ENCODE results near the gene ADNP.
A peak's percentile ranks its signal among the peaks of the same experiment; 100 is the strongest.
"Not testable (repeated sequence)": the region's sequence is repeated elsewhere in the genome, so short reads cannot be mapped to it uniquely, and the experiment has no call there.

Gene ADNP

DNA sequence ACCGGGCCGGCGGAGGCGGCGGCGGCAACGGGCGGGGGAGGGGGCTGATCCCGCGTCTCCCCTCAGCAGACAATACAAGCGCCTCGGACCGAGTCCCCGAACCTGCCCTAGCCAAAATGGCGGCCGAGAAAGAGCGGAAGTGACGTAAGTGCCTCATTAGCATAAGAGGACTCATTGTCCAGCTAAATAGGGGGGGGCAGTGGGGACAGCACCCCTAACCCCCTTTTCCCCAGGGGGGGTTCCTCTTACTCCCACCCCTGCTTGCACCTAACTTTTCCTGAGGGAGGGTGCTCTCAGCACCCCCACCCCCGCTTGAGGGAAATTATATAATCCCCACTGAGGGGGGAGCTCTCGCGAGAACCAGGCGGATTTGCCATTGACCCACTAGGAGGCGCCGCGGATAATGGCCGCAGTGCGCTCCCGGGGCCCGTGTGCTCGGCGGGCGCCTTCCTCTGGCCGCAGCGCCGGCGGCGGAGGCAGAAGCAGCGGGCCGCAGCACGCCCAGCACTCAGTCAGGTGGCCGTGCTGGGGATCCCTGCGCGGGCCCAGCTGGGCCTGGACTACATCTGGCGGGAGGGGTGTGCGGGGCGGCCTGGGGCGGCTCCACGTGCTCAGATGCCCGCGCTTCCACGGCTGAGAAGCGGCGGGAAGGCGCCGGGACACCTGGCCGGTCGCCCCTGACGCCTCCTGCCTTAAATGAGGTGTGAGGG lies at the start of gene ADNP:
Gene ADNP (minus strand): TSS at position 132 of the 710 bp plus-strand sequence. CDS start 27,441 bp downstream, outside the sequence.
- peak; percentile 94 for DNase-seq

DNA sequence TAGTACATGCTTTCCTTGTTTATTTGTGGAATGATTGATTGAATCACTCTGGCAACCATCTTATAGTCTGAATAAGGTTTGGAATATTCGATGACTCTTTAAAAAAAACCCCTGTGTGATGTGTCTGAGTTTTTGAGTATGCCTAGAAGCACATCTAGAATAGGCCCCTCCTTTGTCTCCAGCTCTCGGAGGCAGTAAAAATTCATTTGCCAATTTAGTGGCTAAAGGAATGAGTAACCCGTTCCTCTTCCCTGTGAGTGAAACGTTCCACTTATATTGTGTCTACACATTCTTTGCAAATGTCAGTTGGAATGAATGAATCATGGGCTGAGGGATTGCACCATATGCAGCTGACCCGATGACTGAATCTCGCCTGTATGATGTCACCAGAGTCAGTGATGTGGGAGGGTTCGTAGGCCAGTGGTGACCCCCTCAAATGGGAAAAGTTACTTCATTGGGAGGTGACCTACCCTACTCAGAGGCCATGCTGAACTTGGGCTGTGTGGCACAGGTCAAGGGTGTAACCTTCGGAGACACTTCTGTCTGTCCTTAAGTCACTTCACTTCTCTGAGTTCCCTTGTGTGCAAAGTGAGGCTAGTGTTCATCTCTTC lies 48.9 kb upstream of the ADNP start:
- peak; percentile 80 for DNase-seq

DNA sequence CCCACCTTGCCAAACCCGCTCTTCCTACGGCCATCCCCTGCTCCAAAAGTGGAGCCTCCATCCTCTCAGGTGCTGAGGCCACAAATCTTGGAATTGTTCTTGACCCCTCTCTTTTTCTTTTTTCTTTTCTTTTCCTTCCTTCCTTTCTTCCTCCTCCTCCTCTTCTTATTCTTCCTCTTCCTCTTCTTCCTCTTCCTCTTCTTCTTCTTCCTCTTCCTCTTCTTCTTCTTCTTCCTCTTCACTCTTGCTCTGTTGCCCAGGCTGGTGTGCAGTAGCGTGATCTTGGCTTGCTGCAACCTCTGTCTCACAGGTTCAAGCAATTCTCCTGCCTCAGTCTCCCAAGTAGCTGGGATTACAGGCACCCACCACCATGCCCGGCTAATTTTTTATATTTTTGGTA lies 47.3 kb upstream of the ADNP start:
- not testable (repeated sequence) for DNase-seq

DNA sequence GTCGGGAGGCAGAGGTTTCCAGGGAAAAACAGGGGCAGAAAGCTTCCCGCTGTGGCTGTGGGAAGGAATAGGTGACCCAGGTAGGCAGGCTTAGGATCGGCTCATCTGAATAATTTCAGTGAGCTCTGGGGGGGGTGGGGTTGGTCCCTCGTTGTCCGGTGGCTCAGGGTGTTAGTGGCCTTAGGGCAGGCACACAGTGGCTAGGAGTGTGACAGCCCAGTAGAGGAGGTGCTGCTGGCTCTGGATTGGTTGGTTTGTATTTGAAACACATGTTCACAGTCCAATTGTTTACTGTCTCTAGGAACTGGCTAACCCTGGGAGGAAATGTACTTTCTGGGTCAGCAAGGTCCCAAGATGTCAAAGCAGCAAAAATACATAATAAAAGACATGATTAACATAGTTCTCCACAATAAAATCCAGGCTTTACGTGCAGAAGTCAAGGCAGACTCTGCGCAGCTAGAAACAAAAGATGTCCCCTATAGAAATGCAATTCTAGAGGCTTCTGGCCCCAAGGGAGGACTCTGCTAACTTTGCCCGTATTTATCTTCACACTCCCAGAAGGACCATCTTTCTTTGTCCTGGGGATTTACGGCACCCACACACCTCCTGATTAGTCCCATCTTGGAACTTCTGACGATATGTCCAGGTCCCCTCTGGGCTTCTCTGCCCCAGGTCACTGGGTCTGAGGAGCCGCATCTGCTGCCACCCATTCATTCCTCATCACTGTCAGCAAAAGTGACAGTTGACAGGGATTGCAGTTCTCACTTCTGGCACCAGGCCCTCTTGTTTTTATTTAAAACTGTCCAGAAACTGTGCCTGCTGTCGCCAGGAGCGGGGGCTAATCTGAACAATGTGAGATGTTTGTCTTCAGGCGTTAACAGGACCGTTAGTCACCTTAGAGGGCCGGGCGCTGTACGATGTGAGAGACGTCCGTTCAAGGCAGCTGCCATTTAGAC lies 46.1 kb upstream of the ADNP start:
- DNase-seq: no peak

DNA sequence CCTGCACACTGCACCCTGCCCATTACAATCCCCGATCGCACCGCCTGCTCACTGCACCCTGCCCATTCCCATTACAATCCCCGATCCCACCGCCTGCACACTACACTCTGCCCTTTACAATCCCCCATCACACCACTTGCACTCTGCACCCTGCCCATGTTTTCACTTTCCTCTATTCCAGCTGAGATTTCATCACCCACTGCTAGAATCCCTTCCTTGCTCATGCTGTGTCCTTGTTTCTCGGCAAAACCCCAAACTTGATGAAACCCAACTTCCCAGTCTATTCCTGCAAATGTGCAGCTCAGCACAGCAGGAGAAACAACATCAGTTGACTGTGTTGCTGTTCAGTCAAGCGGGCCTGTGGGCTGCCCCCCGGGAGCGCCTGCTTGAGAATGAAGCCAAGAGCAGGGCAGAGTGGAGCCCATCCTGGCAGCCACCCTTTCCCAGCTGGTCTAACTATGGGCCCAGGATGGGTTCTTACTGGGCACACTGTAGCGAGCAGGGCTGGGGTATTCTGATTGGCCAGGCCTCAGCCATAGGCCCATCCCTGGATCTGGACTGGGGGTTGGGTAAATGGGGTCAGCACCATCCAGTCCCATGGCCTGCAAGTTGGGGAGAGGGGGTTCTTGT lies 44.6 kb upstream of the ADNP start:
- DNase-seq: no peak

DNA sequence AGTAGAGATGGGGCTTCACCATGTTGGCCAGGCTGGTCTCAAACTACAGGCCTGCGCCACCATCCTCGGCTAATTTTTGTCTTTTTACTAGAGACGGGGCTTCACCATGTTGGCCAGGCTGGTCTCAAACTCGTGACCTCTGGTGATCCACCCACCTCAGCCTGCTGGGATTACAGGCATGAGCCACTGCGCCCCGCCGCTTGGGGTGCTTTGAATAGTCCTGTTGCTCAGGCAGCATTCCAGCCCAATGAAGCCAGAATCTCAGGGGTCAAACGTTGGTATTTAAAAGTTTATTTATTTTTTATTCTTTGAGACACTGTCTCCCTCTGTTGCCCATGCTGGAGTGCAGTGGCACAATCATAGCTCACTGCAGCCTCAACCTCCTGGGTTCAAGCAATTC lies 38.7 kb upstream of the ADNP start:
- DNase-seq: no peak

DNA sequence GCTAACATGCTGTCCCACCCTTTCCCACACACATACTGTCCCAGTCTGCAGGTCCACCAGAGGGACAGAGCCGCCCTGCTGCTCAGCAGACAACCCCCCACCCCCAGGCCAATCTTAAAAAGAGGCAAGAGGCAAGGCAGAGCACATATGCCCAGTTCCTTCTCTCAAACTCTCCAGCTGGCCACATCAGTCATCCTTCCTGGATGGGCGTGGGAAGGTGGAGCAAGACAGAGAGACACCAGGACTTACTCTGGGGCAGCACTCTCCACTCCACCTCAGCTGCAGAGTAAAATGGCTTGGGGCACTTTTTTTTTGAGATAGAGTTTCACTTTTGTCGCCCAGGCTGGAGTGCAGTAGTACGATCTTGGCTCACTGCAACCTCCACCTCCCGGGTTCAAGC lies 38.2 kb upstream of the ADNP start:
- no peak for DNase-seq

DNA sequence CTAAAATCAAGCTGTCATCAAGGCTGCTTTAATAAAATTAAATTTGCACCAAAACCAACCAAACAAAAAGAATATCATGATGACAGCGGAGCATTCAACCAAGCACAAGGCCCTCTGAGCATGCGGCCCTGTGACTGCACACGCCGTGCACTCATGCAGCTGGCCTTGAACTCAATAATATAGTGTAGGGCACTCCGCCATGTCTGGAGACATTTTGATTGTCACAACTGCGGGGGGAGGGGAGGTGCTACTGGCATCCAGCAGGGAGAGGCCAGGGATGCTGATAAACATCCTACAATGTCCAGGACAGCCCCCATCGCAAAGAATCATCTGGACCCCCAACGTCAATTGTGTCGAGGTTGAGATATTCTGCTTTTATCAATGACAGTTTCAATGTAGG lies 37.1 kb upstream of the ADNP start:
- no peak for DNase-seq

DNA sequence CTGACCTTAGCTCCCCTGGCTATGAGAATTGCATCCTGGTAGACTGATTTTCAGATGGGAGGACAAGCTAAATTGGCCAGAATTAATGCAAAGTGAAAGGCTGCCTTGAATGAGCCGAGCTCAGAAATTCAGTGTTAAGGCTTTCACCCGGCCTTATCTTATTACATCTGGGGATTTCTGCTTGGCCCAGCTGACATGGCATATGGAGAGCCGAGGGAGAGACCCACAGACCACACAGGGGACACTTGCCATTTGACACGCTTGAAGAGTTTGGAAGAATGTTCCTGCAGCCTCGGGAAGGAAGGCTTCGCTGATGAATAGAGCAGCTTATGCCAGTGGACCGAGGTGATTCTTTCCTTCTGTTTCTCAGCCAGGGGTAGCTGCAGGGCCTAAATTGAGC lies 36.3 kb upstream of the ADNP start:
- DNase-seq: no peak

DNA sequence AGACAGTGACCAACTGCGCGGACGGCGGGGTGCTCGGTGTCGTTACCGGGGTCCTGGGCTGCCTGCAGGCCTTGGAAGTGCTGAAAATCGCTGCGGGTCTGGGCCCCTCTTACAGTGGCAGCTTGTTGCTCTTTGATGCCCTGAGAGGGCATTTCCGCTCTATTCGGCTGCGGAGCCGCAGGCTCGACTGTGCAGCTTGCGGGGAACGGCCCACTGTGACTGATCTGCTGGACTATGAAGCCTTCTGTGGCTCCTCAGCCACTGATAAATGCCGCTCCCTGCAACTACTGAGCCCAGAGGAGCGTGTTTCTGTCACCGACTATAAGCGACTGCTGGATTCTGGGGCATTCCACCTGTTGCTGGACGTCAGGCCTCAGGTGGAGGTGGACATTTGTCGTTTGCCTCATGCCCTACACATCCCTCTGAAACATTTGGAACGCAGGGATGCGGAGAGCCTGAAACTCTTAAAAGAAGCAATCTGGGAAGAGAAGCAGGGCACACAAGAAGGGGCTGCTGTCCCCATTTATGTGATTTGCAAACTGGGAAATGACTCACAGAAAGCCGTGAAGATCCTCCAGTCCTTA lies 28.4 kb upstream of the ADNP start:
- no peak for DNase-seq

DNA sequence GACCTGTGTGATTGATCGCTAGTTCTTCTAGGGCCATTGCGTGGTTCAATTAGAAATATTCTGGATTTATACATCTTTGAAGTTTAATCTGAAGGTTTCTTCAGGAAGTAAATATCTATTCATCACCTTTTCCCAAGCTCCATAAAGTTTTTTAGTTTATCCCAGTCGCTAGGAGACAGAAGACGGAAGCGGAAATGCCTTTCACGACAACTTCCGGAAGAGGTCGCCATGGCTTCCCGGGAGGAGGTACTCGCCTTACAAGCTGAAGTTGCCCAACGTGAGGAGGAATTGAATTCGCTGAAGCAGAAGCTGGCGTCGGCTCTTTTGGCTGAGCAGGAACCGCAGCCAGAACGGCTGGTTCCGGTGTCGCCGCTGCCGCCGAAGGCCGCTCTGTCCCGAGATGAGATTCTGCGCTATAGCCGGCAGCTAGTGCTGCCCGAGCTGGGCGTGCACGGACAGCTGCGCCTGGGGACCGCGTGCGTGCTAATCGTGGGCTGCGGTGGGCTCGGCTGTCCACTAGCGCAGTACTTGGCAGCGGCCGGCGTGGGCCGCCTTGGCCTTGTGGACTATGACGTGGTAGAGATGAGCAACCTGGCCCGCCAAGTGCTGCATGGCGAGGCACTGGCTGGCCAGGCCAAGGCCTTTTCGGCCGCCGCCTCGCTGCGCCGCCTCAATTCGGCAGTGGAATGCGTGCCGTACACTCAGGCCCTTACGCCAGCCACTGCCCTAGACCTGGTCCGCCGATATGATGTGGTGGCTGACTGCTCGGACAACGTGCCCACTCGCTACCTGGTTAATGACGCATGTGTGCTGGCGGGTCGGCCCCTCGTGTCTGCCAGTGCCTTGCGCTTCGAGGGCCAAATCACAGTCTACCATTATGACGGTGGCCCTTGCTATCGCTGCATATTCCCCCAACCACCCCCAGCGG lies 27.6 kb upstream of the ADNP start, which contains the start of gene MOCS3:
Gene MOCS3 (plus strand): TSS at position 204 of the 928 bp plus-strand sequence. CDS start 25 bp downstream, at position 229.
- peak; percentile 88 for DNase-seq

DNA sequence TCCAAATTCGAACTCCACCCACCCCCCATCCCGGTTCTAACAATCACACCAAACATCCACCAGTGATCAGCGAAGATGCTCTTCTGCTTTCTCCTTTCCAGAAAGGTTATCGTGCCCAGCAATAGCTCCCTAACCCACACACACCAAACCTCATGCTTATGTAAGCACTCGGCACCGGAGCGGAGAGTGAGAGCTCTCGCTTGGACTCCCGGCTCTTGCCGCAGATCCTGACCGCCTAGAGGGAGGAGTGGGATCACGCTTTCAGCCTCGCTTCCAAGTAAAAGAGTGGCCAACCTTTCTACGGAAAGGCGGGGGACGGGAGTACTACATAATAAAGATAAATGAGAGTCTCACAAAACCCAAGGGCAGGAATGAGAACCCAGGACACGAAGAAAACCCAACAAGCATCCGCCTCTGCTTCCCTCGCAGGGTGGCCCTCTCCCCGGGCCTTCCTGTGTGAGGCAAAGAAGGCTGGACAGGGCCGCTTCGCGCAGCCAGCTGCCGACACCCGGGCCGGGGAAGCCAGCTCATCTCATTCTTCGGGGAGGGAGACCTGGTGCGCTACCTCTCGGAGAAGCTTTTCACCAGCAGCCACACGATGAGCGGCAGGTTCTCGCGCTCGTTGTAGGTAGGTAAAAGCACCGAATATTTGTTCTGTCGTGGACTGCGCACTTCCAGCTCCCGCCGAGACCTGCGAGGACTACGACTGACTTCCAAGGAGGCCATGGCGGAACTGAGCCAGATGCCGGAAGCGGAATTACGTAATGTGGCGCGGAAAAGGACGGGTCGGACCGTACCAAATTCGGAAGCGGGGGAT lies 26.8 kb upstream of the ADNP start, which contains the start of gene DPM1:
Gene DPM1 (minus strand): TSS at position 735 of the 817 bp plus-strand sequence. CDS start 9 bp downstream, at position 726.
- peak; percentile 86 for DNase-seq

DNA sequence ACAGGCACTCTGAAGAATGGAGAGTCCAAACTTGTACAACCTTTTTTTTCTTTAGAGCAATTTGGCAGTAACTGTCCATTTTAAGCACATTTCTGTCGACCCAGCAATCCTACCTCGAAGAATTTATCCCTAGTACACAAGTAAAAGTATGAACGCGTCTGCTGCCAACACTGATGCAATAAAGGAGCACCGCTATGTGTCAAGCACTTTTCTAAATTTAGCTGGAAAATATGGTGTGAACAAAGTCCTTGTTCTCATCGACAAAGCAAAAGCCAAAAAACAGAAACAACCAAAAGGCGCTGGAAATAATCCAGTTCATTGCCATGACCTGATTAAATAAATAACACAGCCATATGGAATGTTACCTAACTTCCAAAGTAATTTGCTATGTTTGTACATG lies 26.0 kb upstream of the ADNP start:
- DNase-seq: no peak

DNA sequence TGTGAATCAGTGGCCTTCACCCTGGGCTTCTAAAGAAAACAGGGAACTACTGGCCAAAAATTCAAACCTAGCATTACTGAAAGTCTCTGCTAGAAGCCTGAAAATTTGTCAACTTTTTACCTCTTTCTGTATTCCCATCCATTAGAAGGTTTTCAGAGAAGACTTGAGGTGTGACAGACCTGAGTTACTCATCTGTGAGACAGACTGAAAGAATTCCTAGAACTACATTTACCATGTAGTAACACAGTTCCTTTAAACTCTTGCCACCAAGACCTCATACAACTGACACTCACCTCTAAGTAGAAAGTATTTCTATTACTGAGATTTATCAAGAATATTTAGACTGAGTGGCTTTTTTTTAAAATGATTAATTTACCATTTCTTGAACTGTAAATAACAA lies 22.6 kb upstream of the ADNP start:
- no peak for DNase-seq

DNA sequence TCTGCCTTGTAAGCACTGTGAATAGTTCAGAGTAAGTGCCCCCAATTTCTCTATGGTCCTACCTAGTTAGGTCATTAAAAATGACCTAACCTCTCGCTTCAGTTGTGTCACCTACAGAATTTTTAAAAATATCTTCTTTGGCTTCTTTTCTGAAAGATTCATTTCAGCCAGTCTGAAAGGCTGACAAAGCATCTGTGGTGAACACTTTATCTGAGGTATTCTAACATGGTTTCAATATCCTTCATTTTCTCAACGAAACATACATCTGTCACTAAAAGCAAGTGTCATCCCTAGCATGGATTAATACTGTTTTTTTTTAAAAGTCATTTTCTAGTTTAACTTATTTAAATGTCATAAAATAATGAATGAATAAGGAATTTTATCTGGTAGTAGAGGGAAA lies 22.0 kb upstream of the ADNP start:
- no peak for DNase-seq

DNA sequence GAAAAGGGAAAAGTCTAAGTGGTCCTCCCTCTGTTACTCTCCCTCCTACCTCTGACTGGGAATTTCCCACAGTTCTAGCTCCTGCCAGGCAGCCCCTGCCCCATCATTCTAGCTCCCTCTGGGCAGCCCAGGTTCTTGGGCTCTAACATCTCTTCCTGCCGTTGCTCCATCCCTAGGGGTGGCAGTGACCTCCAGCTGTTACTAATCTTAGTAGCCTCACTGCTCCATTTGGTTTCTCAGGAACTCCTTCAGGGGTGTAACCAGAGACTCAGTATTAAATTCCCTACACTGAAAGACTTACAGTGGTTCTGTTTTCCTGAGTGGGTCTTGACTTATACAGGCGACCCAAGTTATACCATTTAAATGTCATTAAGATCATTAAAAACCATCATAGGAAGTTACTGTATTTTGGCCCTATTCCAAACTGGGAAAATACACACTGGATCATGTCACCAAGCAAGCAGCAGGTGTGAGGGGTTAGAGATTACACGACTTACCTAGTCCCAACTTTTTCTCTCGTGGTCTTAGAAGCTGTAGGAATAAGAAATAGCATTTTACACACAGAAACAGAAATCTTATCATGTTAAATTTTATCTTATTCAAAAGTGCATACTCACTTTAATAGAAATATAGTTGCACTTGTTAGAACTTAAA lies 17.0 kb upstream of the ADNP start:
- DNase-seq: no peak

DNA sequence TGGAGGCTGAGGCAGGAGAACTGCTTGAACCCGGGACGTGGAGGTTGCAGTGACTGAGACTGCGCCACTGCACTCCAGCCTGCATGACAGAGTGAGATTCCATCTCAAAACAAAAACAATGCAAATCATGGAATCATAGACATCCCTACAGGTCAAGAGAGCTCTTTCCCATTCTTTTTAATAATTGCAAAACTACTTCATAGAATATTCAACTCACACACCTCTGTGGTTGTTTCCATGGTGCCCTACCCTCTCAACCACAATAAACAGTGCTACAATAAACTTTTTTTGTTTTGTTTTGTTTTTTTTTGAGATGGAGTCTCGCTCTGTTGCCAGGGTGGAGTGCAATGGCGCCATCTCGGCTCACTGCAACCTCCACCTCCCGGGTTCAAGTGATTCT lies 11.8 kb upstream of the ADNP start:
- DNase-seq: no peak

DNA sequence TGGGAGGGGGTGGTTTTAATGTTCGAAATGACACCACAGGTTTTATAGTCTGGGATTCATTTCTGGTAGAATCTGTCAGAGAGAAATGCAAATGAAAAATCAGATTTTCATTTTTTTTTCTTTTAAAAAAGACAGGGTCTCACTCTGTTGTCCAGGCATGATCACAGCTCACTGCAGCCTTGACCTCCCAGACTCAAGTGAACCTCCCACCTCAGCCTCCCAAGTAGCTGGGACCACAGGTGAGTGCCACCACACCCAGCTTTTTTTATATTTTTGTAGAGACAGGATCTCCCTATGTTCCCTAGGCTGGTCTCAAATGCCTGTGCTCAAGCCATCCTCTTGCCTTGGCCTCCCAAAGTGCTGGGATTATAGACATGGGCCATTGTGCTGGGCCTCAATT lies 2.4 kb upstream of the ADNP start:
- no peak for DNase-seq

DNA sequence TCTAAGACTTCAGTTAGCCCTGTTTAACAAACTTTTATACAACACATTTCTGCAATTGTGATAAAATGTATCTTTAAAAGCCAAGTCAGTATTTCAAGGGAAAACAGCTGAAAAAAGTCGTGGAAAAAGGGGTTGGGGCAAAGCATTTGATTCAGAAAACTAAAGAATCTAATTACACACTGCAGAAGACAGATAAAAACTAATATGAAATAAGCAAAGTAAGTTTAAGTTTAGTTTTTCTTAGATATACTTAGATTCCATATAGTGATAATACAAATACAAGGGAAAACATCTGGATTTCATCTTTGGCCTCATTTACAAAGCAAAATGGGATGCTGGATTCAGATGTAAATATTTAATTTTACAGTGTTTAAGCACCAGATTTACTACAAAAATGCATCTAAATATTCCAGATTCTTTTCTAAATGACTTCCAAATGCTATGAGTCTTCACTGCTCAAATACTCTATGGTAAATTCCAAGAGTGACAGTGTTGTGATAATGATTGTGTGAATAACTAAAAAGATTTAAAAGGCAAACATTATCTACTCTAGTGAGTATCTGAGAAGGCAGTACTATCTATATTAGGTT lies 1.5 kb upstream of the ADNP start:
- DNase-seq: no peak

Measured in islet precursor cell (in vitro differentiated cells).